NCI-H345 (cell line): ENCODE data around the gene TENM4.

Experiments
- DNase-seq: peaks from one replicate; lab custom pipeline; 2025; lab: John Stamatoyannopoulos, UW

TENM4 gene

DNA sequence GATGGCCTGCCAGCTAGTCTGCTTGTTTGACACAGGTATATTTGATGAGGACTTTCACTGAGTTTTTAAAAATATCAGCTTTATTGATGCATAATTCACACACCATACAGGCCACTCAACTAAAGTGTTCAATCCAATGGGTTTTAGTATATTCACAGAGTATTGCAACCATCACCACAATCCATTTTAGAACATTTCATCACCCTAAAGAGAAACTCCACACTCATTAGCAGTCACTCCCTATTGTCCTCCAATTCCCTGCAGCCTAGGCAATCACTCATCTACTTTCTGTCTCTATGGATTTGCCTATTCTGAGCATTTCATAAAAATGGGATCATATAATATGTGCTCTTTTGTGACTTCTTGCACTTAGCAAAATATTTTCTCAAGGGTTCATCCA lies 468.2 kb downstream of the TENM4 start:
- no peak for DNase-seq

DNA sequence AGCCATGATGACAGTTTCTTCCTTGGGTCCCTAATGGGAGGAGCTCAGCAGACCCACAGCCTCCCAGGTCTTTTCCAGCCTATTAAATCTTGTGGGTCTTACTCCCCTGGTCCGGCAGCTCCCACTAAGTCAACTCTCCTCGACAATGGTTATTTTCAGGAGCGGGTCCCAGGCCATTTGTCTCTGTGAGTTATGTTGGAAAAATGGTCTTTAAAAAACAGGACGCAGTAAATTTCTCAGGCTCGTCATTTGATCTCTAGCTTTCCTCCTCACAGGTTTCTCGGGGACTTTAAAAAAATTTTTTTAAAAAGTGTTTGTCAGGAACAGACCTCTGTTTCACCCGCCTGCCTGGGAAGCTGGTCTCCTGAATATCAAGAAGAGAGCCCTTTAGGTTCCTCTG lies 468.7 kb downstream of the TENM4 start:
- DNase-seq: no peak

DNA sequence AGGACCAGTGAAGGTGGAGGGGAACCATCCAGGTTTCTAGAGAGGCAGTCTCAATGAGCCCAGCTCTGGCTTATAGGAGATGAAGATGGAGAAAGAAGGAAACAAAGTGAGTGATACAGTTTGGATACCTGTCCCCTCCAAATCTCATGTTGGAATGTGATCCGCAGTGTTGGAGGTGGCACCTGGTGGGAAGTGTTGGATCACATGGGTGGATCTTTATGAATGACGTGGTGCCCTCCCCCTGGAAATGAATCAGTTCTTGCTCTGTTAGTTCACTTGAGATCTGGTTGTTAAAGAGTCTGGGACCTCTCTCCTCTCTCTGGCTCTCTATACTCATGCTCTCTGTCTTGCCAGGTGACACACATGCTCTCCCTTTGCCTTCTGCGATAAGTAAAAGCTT lies 473.0 kb downstream of the TENM4 start:
- DNase-seq: no peak

DNA sequence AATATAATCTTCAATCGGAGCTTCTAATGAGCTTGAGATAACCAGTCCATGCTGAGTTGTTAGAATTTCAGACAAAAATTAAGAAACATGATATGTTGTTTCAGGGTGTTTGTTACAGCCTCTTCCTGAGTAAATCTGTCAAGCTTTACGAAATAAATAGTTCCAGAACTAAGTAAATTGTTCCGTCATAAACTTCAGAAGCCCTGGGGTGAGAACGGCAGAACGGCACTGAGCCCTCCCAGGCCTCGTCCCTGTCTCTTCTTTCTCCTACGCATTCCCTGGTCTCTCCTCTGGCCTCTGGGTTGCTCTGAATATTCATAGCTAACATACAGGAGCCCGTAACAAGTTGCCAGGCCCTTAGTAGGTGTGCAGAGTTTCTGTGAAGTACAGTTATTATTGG lies 475.4 kb downstream of the TENM4 start:
- DNase-seq: no peak

DNA sequence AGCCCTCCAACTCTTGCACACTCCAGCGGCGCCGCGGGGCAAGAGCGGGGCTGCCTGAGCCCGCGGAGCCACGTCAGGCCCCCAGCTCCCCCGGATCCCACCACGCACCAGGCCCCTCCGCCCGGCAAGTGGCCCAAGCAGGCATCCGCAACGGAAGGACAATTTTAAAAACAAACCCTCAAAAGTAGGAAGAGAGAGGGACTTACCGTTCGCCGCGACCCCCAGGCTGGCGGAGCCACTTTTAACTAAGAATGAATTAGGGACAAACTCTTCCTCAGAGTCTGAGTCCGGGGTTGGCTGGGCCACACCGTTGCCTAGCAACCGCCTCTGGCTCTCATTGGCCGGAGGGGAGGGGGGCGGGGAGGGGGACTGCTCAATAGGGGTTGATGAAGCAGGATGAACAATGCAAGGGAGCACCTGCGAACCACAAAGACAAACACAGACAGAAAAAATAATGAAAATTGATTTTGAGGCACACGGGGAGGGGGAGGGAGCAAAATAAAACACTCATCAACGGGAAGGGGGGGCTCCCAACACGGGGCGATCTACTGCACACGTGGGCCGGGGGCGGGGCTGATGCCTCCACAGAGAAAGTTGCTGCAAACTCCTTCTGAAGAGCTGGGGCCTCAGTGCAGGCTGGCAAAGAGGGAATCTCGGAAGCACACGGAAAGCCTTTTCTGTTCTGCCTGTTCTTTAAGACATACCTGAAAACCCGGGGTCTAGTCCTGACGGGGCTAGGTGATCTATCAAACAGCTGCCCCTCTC lies 478.7 kb downstream of the TENM4 start:
- DNase-seq: peak; percentile 55

DNA sequence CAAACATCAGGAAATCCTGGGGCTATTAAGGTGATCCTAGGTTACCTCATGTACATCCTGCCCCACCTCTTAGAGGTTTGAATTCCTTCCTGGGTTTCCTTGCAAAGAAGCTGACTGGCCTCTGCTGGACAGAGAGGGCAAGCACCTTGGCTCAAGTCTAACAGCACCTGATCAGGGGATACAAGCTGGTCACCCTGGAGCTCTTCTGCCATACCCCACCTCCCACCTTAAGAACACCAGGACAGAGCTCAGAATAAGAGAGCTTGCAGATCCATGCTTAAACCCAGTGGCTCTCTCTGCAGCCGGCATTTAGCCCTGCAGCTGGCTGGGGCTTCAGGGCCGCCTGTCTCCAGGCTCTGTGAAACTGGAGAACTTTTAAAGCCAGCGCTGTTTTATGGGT lies 479.6 kb downstream of the TENM4 start:
- peak; percentile 20 for DNase-seq

DNA sequence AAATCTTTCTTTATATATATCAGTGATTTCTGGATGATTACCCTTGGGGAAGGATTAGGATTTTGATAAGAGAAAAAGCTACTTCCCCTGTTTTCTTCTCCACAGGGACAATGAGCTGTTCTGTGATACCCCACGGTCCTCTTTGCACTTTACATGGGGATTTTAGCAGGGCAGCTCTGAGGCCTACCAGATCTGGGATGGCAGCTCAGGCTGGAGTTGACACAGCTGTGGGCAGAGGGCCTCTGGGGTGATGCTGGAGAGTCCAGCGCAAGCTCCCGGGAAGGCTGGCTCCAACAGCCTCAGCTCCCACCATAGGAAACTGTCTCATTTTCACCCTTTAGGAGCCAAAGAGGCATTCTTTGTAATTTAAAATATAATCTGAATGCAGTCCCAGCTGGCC lies 482.4 kb downstream of the TENM4 start:
- DNase-seq: no peak

DNA sequence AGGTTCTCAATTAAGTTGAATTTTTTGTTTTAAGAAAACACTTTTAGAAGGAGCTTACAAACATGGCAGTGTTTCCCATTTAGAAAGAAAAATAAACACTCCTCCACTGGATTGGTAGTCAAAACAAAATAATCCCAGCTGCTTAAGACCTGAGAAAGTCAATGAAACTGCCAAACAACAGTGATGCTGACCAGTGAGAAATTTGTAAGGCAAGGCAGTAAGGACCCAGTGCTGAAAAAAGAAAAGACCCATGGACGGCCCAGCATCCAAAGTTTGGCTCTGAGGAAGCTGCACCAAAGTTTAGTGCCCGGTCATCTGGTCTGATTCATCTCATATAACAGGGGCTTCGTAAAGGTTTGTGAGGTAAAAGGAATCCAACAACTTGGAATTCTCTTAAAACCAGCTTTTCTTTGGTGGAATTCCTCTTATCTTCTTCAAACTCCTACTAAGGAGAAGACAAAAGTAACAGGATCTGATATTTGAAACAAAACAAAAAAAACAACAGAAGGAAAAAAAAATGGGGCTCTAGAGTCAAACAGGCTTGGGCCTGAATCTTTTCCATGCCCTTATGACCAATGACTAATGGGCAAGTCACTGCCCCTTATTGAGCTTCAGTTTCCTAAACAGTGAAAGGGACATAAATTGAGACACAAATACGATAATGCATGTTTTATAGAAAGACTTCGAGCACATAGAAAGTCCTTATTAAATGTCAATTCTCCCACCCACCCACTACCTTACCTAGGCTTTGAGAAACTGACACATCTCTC lies 483.2 kb downstream of the TENM4 start:
- DNase-seq: no peak

DNA sequence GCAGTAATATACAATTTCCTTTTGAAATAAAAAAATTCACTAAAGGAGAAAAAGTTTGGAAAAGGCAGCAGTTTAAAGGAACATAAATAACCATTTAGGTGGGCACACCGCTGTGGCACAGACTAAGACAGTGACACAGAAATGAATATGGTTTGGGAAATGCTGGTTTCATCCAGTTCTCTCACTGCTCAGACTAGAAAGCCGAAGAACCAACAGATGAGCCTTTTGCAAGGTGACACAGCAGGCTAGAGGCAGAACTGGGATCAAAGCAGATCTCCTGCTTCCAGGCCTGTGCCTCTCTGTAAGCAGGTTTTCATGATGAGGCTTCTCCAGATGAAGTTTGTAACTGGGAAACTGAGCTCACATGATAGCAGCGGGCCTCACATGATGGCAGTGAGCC lies 486.1 kb downstream of the TENM4 start:
- no peak for DNase-seq

DNA sequence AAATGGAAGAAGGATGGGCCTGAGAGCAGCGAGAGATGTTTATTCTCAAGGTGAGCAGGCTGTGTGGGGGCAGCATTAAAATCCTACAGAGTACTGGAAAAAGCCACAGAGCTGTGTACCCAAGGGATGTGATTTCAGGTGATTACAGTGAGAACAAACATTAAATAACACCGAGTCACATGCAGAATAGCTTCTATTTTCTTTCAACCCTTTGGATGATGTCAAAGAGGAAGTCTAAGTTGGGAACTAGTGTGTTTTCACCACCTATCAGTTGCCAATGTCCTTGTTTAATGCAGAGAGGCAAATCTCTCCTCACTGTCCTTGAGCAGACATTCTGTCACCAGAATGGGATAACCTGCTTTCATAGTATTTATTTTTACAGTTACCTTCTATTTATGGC lies 486.6 kb downstream of the TENM4 start:
- no peak for DNase-seq

DNA sequence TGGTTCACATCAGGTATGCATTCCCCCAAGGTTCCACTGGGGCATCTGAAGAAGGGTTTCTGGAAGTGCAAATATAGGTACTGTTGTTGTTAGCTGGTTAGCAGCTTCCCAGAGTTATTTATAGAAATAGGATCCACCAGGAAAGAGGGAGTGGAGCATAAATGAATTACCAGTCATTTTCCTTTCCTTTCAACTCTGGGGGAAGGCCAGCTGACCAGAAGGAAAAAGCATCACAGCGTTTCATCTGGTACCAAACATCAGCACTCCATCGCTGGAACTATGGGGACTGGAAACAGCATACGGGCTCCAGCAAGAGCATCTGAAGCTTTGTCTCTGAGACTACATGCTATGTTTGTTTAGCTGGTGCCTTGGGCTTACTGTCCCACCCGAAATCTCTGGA lies 487.9 kb downstream of the TENM4 start:
- DNase-seq: no peak

DNA sequence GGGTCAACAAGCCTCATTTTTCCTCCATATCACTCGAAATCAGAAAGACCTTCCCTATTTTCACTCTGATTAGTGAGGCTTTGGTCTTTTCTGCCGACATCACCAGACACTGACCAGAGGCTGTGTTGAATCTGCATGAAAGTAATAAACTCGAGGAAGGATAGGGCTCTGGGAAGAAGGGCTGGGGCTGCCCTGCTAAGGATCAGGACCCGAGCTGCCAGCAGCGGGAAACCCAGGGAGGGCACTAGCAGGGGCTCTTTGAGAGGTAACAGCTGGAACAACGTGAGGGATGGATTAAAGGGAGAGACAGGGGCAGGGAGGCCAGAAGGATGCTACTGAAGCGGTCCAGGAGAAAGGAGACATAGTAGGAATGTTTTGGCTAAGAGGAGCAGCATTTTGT lies 488.7 kb downstream of the TENM4 start:
- DNase-seq: no peak

DNA sequence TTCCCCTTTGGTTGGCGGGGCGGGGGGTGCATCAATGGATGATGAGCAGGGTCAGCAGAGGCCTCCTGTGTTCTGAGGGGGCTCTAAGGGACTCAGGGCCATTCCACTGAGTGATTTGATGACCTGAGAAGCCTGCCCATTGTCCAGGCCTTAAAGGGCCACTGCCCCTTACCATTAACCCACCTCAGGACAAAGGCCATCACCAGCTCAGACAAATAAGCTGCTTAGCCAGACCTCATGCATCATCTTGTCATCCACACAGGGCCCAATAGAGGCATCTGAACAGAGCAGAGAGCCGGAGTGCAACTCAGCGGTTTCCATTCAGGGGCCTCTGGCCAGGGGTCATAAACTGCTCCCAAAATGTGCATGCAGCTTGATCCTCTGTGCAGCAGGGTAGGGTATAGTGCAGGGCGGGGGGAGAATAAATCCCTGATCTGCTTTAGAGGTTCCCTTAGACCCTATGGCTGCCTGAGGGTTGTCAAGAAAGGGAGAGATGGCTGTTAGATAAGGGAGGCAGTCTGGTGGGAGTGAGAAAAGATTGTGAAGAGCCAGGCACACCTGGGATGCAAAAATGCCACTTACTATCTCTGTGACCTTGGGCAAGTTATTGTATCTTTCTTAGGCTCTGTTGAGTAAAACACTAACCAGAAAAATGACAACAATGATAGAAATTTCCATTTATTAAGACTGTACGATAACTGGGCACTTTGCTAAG lies 490.7 kb downstream of the TENM4 start:
- DNase-seq: no peak

DNA sequence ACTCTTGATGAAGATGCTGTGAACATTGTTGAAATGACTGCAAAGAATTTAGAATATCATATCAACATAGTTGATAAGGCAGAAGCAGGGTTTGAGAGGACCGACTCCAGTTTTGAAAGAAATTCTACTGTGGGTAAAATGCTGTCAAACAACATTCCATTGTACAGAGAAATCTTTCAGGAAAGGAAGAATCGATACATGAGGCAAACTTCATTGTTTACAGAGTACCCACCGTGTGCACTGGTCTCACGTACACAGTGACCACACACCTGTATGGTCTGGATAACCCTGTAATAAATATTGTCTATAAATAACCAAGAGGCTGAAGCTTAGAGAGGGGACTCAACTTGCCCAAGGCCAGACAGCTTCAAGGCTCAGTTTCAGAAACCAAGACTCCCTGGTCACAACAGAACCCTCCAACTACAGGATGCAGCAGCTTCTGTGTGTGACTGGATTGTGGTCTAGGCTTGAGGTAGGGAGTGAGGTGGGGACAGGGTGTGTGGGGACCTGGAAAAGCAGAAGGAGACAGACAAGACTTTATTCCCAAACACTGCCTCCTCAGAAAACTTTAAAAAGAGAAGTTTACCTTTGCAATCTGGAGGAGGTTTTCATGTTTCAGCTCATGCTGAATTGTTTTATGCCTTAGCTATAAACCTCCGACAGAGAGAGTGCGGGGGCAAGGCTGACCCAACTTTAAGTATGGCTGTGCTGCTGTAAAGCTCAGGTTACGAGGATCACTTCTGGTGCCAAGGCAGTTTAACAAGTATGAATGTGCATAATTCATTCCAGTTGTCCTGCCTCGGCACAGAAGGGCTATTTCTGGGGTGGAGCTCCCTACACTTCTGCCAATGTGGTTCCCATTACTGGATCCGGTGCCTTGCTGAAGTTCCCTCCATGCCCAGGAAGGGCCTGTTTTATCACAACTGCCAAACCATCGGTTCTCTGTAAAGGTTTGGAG lies 493.6 kb downstream of the TENM4 start:
- no peak for DNase-seq

DNA sequence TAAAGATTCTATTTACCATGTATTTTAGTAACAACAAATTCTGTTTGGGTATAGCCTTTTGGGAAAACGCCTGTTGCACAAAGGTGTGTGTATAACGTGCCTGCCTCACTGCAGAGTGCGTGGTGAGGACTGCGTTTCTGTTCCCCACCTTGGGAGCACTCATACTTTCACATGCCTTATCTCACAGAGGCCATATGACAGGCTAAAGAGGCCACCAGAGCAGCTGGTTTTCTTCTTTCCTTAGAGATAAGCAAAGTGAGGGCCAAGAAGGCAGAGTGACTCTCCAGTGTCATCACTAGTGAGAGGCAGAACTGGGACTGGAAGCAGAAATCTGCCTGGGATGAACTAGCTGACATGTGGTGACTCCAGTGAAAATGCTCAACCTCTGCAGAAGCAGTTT lies 497.0 kb downstream of the TENM4 start:
- DNase-seq: no peak

DNA sequence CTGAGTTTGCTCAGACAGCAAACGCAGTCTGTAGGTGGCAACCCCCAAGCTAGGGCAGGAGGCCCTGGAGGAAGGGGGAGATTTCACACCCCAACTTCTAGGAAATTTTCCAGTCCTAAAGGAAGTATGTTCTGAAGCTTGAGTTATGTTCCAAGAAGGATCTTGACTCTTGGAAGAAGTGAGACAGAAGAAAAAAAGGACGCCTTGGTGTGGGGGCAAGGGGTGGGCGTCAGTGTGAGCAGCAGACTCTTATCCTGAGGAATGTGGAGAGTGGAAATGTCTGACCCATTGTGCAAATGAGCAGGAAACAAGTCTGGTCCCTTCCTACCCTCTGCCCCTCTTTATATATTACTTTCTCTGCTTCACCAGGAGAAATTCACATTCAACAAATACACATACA lies 497.7 kb downstream of the TENM4 start:
- DNase-seq: no peak

DNA sequence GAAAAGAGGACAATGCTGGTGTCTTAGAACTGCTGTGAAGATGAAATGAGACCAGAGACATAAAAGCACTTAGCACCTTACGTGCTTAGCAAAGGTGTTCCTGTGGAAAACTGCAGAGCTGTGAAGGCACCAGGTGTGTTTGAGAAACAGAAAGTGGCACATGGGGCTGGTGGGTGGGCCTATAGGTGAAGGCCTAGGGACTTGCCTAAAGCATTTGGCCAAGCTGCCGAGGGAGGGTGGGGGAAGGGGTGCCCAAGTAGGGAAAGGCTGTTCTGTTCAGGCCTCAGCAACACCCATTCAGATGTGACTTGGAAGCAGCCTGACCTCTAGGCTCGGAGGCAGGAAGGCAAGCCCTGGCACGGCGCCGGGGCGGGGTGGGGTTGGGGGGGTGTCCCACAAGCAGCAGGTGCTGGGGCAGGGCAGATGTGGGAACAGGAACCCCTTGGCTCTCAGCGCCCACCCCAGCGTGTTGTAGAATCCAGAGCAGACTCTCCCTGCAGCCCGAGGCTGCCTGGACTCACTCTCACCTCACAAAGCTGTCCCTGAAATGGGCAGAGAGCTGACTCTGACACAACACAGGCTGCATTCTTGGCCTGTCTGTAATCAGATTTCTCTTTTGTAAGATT lies 499.5 kb downstream of the TENM4 start:
- DNase-seq: peak; percentile 36

DNA sequence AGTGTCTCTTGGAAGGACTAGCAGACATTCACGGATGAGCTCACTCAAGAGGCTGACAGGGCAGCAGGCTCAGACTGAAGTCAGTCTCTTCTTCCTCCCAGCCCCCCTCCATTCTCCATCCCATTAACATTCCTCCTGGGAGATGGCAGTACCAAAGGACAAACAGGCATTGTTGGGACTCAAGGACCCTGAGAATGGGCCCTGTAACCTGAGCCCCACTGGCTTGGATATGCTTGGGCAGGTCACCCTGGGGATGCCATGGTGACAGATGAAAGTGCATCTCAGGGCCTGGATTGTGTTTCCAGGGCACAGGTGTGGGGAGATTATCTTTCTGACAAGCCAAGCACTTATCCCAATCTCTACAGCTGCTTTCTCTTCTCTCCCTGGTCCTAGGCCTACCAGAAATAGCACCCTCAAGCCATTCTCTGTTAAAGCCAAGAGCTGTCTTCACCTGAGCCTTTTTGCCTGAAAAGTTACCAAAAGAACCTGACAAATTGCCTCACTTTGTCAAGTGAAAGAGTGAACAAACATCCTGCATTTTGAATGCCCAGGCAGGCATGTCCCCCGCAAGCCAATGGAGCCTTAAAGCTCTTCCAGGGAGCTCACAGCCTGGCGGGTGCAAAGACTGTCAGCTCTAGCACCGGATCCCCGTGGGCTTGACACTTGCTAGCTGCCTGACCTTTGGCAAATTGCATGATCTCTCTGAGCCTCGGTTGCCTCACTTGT lies 500.2 kb downstream of the TENM4 start:
- peak; percentile 93 for DNase-seq

DNA sequence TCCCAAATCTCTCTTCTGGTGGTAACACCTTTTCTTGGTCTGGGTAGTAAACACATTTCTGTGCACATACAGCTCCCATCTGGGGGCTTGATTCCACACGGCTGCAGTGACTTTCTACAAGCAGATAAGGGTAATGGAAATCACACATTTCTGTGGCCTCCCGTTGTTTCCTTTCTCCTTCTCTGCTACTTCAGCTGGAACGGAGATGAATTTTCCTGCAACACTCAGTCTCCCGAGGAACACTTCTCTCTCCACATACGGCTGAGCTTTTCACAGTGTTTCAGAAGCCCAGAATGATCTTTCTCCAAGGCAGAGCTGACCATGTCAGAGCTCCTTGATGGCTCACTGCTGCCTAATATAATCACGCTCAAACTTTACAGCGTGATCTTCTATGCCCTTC lies 501.9 kb downstream of the TENM4 start:
- no peak for DNase-seq

DNA sequence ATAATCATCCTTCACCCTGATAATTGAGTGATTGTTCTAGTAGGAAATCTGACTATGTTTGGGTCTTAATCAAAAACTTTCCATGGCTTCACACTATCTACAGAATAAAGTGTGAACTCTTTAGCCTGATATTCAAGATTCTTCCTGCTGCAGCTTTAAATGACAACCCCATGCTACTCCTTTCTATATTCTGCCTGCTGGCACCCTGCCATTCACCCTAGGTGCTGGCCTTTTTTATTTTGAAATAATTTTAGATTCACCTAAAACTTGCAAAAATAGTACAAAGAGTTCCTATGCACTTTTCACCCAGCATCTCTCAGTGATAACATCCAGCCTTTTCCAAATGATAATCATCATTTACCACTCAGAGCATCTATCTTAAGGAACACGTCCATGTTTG lies 502.8 kb downstream of the TENM4 start:
- DNase-seq: no peak
